HPDE6-E6E7 (cell line): Measurements from ENCODE around the gene MRPL53.
"Not testable (repeated sequence)": the region's sequence is repeated elsewhere in the genome, so short reads cannot be mapped to it uniquely, and the experiment has no call there.

Experiments used
- DNase-seq: peaks from one replicate; pipeline ENCODE4 v3.0.0; 2011; ENCODE audit warnings: missing footprints; ENCODE audit errors: extremely low spot score

Gene MRPL53

DNA sequence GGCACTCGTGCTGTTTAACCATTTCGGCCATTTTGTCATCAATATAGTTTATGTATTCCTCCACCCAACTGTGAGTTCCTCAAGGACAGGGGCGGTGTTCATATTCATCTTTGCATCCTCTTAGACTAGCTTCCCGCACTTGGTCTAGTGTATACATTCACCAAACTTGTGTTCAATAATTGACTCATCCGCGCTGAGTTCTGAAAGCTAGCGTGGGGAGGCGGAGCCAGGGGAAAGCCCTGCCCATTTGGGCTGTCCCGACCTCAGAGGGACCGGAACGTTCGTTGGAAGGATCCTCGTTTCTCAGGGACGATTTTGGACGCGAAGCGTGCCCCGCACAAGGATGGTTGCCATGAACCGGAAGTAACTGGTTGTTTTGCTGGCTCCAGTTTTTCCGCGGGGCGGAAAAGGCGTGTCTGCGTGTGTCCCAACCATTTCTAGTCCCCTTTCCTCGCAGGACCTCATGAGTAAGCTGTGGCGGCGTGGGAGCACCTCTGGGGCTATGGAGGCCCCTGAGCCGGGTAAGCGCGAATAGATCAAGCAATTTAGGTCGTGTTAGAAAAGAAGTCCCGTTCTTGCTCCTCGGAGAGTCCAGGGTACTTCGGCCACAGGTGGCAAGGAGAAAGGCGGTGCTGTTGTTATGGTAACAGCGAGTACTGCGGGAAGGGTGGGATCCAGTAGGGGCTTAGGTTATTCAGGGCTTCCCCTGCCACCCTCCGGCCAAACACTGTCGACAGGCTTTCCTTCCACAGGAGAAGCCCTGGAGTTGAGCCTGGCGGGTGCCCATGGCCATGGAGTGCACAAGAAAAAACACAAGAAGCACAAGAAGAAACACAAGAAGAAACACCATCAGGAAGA lies 17.6 kb downstream of the MRPL53 start, which contains the start of gene INO80B:
TSS of gene INO80B (plus strand) at position 434 of the 858 bp plus-strand sequence. CDS start at position 464, 30 bp downstream.
- peak; percentile 86 for DNase-seq

GRCh38 chr2:74450570-74451190 lies 21.8 kb downstream of the MRPL53 start:
- no peak for DNase-seq

DNA sequence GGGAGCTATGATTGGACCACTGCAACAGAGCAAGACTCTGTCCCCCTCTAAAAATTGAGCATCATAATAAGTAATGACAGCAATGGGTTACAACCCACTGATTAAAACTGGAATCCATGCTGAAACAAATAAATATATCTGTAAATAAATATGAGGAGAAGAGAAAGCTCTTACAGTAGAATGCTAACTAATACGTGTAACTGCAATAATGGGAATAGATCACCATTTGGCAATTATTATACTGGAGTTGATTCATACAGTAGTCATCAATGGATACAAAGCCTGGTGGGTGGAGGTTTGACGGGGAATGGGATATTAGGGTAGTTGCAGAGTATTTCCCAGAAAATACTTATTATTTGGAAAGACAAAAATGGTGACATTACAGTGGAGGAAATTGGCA lies 23.7 kb downstream of the MRPL53 start:
- DNase-seq = no peak

- no peak for DNase-seq
These were observed 25.1 kb downstream of the MRPL53 start for GRCh38 chr2:74447230-74447999.

DNA sequence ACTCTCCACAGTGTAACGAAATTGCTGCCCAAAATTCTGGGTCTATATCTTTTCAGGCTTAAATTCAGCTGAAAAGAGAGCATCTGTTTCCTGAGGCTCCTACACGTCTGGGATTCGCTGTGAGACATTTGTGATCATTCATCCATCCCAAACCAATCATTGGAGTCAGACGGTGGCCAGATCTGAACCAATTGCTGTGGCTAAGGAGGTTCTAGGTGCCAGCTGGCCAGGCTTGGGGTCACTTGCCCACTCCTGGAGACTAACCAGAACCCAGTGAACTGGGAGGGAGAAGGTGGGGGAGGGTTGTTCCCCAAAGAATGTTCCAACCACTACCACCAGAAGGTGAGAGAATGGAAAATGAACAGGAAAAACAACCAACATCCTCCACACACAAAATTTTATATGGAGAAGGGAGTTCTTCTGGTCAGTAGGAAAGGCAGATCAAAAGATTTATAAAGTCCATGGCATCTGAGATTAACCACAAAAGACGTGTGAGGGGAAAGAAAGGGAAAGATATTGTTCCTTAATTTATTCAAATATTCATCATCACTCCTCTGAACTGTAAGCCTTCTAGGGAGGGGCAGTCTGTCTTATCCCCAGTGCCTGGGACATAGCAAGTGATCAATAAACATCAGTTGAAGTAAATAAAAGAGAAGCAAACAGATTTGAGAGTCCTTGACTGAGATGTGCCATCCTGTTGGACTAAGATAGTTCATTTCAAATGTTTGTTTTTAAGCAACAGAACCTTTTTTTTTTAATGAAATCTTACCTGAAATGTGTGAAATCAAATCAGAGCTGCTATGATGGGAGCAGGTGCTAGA lies 27.8 kb downstream of the MRPL53 start:
- DNase-seq = no peak

GRCh38 chr2:74442483-74443297 lies 29.8 kb downstream of the MRPL53 start:
- DNase-seq = not testable (repeated sequence)

DNA sequence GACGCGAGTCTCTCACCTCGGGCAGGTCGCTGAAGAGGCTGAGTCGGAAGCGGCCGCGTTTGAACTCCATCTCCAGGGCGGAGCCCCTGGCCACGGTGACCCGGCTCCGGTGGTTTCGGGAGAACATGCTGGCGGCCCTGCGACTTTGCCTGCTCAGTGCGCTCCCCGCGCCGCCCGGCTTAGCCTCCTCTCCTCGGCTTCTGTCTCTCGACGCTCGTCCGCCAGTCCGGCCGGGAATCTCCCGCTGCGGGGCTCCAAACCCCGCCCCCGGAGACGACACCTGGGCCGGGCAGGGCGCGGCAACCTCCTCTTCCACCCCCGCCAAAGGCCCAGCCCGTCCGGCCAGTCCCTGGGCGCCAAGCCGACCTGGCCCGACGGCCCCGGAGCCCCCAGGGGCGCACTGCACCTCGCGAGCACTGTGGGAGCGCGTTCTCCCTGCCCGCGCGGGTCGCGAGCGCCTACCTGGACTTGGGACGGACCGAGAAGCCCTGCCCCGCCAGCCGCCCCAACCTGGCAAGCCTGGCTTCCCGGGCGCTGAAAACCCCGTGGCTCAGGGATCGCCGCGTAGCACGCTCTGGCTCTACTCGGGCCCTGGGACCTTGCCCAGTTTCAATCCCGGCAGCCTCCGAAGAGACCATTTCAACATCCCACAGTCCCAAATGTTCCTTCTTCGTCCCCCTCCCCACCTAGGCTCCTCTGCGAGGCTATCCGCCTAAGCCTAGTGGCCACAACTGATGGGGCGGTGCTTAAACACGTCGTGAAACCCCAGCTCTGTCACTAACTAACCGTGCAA lies 30.6 kb downstream of the MRPL53 start, which contains the start of gene RTKN:
TSS of gene RTKN (minus strand) at position 248 of the 793 bp plus-strand sequence. CDS start at position 127, 121 bp downstream.
- peak; percentile 91 for DNase-seq

- DNase-seq = no peak
These were observed 31.2 kb downstream of the MRPL53 start for GRCh38 chr2:74441170-74441689.

DNA sequence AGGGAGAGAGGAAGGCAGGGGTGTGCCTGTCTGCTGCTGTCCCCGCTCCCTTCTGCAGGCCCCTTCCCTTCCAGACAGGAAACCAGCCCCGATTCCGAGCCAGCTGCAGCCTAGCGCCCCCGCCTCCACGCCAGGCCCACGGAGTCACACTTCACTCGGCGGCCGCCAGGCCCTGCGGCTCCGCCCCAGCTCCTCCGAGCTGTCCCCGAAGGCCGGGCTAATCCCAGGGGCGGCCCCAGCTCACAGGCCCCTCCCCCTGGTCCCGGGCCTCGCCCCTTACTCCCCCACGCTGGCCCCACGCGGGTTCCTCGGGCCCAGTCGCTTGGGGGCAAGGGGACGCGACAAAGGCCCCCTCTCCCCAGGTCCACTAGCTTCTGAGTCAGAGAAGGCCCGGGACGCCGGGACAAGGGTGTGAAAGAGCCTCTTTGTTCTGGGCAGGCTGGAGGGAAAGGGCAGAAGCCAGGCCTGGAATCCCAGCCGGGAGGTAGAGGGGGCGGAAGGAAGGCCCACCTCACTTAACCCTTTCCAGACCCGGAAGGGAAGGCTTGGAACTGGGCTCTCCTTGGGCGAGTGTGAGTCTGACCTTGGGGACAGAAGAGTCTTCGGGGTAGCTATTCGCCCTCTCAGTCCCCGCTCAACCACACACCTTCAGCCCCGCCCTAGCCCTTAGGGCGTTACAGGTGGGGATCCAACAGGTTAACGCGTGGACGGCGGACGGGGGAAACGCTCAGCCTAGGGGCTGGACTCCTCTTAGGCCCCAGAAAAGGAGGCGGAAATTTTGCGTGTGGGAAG lies 31.9 kb downstream of the MRPL53 start:
- DNase-seq = peak; percentile 89

GRCh38 chr2:74439803-74440377 lies 32.6 kb downstream of the MRPL53 start:
- no peak for DNase-seq

DNA sequence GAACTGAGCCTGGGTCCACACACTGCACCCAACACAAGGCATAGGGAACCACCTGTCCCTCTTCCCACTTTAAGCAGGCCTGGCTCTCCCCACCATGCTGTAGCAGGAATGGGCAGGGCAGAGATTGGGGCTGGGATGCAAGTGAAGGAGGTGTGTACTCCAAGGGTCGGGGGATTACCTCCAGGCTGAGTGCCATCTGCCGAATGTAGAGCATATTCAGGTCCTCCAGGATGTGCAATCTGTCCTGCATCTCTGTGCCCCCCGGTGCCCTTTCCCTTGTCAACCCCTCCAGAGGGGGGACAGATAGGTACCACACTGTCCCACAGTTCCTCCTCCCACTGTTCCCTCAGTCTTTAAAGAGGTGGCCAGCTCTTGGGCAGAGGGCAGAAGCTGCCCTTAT lies 33.1 kb downstream of the MRPL53 start:
- no peak for DNase-seq

GRCh38 chr2:74438248-74438647 lies 34.2 kb downstream of the MRPL53 start:
- DNase-seq = no peak

- no peak for DNase-seq
These were observed 35.4 kb downstream of the MRPL53 start for GRCh38 chr2:74436848-74437695.

GRCh38 chr2:74436111-74436805 lies 36.2 kb downstream of the MRPL53 start:
- no peak for DNase-seq

GRCh38 chr2:74430502-74430901 lies 42.0 kb downstream of the MRPL53 start:
- no peak for DNase-seq
